ENCODE data around the gene DNAJC6.
"Not testable (repeated sequence)": the region's sequence is repeated elsewhere in the genome, so short reads cannot be mapped to it uniquely, and the experiment has no call there.

Gene DNAJC6

GRCh38 chr1:65435987-65436386, 126.6 kb downstream of the DNAJC6 start:
- DNase-seq = no peak

DNA sequence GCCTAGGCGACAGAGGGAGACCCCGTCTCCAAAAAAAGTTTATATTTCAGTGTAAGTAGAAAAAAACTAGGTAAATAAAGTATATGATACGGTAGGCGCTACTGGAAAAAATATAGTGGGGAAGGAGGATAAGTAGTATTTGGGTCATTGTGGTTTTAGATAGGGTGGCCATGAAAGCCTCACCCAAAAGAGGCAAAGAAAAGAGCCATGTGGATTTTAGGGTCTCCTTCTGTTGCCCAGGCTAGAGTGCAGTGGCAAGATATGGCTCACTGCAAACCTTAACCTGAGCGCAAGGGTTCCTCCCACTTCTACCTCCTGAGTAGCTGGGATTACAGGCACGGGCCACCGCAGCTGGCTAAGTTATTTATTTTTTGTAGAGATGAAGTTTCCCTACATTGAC, 128.3 kb downstream of the DNAJC6 start:
- DNase-seq = no peak

DNA sequence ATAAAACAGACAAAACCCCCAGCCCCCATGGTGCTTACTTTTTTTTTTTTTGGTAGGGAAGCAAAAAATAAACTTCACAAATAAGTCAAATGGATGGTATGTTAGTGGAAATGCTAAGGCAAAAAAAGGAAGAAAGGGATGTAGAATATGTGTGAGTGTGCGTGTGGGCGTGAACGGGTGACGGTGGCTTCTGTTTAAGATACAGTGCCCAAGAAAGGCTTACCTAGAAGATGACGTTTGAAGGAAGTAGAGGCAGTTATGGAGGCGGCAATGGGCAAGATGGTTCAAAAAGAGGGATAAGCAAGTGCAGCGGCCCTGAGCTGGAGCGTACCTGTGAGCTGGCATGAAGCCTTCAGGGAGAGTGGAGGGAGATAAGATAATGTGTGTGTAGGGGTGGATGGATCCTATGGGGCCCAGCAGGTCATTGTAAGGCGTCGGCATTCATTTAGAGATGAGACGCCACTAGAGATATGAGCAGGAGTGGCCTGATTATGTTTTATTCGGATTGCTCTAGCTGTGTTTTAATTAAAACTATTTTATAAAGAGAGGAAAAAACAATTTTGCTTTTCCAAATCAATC, 131.1 kb downstream of the DNAJC6 start:
- no peak for DNase-seq

DNA sequence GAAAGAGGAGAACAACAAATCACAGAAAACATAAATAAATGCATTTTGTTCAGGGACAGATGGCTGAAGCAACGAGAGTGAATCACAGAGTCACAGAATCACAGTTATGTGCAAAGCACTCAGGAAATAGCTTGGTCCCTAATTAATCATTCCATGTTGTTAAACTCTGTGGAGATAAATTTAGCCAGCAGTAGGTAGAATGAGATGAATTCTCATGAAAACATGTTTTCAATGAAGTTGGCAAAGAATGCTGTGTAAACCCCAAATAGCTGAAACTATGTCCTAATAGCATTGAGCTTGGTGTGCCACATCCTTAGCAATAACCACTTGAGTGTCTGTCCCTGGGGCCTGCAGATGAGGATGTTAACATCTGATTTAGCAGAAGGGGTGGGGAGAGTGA, 131.6 kb downstream of the DNAJC6 start:
- no peak for DNase-seq

DNA sequence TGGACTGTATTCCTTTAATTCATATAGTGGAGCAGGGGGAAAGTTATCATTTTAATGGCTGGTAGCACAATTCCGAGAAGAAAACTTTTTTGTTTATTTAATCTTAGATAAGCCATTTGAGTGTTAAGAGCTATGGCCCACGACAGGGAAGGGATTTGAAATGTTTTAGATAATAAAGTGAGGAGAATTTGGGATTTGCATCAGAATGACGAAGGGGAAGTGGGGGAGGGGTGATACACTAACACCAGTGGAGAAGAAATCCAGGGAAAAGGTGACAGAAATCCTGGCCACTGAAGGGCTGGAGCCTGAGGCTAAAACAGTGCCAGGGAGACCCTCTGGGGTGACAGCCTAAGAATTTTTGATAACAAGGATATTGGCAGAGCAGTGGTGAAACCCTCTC, 132.1 kb downstream of the DNAJC6 start:
- no peak for DNase-seq

GRCh38 chr1:65442442-65442841, 133.1 kb downstream of the DNAJC6 start:
- no peak for DNase-seq

DNA sequence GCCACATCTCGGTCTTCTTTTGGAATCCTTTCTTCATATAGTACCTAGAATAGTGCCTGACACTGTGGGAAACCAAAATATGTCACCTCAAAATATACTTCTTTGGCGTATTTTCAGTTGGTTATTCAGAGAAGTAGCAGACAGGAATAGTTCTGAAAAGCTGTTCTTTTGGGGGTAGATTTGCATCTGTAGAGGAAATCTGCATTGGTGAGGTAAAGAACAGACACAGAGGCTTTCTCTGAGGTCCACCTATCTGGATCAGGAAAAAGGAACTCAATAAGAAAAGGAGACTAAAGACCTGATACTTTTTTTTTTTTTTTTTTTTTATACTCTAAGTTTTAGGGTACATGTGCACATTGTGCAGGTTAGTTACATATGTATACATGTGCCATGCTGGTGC, 134.3 kb downstream of the DNAJC6 start:
- no peak for DNase-seq

DNA sequence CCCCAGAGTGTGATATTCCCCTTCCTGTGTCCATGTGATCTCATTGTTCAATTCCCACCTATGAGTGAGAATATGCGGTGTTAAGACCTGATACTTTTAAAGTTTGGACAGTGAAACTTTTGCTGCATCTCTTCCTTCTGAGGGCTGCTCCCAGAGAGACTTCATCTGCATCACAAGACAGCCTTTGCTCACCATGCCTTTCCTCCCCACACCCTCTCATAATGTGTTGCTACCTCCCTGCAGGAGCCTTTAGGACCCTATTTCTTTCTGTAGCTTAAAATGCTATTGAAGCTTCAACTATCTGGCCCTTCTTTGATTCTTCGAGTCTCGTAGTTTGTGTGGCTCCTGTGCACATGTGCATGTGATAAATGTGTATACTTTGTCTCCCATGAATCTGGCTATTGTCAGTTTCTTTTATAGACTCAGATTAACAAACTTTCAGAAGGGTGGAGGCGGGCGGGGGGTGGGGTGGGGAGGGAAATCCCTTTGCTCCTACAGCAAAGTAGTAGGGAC, 134.8 kb downstream of the DNAJC6 start:
- DNase-seq = no peak

DNA sequence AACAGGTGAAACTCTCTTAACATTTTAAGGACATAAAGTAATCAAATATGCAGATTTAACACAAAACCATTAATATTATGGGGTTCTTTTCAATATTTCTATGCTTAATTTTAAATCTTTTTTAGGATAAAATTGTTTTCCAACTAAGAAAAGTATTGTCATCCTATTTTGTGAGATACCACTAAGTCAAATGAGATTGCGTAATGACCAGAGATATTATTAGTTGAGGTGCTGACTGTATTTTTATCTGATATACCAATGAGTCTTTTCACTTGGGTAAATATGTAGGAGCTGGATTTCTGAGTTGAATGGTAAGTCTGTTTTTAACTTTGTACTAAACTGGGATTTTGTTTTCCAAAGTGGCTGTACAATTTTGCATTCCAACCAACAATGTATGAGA, 136.5 kb downstream of the DNAJC6 start:
- no peak for DNase-seq

DNA sequence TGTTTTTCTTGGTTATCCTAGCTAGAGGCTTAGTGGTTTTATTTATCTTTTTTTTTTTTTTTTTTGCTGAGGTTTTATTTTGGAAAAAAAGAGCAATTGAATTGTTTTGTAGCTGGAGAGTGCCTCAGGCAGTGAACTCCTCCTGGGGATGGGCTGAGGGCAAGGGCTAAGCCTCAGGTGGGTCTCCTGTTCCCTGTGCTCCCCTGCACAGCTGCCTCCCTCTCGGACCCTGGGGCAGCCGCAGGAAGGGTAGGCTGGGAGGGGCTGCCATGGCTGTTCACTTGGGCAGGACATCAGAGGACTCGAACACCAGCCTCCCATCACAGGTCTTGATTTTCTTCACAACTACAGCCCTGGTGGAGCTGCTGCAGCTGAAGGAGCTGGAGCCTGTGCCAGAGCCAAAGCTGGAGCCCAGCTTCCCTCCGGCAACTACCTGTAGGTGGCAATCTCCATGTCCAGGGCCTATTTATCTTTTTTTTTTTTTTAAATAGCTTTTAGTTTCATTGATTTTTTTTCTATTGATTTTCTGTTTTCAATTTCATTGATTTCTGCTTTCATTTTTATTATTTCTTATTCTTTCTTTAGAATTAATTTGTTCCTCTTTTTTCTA, 140.0 kb downstream of the DNAJC6 start:
- DNase-seq = no peak

DNA sequence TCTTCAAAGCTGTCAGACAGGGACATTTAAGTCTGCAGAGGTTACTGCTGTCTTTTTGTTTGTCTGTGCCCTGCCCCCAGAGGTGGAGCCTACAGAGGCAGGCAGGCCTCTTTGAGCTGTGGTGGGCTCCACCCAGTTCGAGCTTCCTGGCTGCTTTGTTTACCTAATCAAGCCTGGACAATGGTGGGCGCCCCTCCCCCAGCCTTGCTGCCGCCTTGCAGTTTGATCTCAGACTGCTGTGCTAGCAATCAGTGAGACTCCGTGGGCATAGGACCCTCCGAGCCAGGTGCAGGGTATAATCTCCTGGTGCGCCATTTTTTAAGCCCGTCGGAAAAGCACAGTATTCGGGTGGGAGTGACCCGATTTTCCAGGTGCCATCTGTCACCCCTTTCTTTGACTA, 146.3 kb downstream of the DNAJC6 start:
- DNase-seq = not testable (repeated sequence)

GRCh38 chr1:65456481-65456880, 147.1 kb downstream of the DNAJC6 start:
- DNase-seq = no peak

- no peak for DNase-seq
Observed at GRCh38 chr1:65457868-65458267, 148.5 kb downstream of the DNAJC6 start.

DNA sequence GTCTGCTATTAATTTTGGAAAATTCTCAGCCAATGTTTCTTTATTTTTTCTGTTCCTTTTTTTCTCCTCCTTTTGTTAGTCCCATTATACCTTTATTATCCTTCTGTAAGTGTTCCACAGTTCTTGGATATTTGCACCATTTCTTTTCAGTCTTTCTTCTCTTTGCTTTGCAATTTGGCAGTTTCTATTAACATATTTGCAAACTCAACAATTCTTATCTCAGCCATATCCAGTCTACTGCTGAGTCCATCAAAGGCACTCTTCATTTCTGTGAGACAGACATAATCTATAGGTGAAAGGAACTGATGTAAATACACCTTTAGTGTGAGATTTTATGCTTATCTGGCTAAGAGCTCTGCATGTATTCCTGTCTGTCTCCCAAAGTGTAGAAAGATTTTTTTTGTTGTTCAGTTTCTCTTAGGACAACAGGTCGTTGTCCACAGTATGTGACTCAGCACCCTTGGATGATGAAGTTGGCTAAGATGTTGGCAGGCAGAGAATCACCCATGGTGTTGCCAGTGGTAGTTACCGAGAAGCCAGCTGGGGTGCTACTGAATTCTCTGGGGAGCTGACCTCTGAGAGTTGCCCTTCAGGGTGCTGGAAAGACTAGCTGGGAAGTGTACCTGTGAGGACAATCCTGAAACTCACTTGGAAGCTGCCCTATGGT, 149.5 kb downstream of the DNAJC6 start:
- DNase-seq = no peak

DNA sequence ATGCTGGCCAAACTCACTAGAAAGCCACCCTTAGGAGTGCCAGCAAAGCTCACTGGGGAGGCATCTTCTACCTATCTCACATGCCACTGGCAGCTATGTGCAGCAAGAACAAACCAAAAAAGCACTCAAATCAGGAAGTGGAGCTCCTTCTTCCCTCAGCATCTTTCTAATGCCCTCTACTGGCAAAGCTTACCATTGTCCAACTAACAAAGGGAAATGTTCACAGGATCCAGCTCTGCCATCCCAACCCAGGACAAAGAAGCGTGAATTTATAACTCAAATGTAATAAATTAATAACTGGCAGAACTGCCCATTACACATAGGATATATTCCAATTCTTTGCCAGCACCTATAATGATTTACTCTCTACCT, 150.0 kb downstream of the DNAJC6 start:
- no peak for DNase-seq

All from activated CD8-positive, alpha-beta memory T cell treated with anti-CD3 and anti-CD28 coated beads, Interleukin-2, amount 50 U/mL, for 4 hours (primary cell).